NT2/D1 (cell line): ENCODE data around the gene RNF121.

Experiments used
- DNase-seq: peaks from one replicate; pipeline ENCODE4 v3.0.0-alpha.2; 2011; ENCODE audit warnings: low read depth, low spot score
- H3K27me3 ChIP-seq: 2 replicates; pipeline ENCODE4 v1.6.0; 2011; ENCODE audit warnings: mild to moderate bottlenecking; ENCODE audit not compliant: insufficient read length, insufficient read depth
- H3K36me3 ChIP-seq: 2 replicates; pipeline ENCODE4 v1.6.1; 2011; ENCODE audit warnings: mild to moderate bottlenecking, low read length, mixed read lengths; ENCODE audit not compliant: insufficient read depth, insufficient read length
- H3K4me1 ChIP-seq: 2 replicates; pipeline ENCODE4 v1.5.1; 2011; ENCODE audit not compliant: insufficient read depth, insufficient read length
- H3K4me3 ChIP-seq: 2 replicates; pipeline ENCODE4 v1.5.1; 2011; ENCODE audit warnings: low read depth; ENCODE audit not compliant: insufficient read length
- H3K9ac ChIP-seq: 2 replicates; pipeline ENCODE4 v1.6.0; 2011; ENCODE audit warnings: low read depth; ENCODE audit not compliant: insufficient read length
- H3K9me3 ChIP-seq: 2 replicates; pipeline ENCODE4 v1.5.1; 2011; ENCODE audit warnings: mild to moderate bottlenecking, low read length; ENCODE audit not compliant: insufficient read depth
- SUZ12 ChIP-seq: IDR thresholded peaks from 2 replicates; pipeline ENCODE4 v1.6.1; 2011; ENCODE audit not compliant: insufficient read length, insufficient read depth; ENCODE audit errors: extremely low read depth
- YY1 ChIP-seq: IDR thresholded peaks from 2 replicates; pipeline ENCODE4 v1.6.1; 2011; ENCODE audit not compliant: insufficient read length, insufficient read depth
- ZNF274 ChIP-seq: IDR thresholded peaks from 2 replicates; pipeline ENCODE4 v1.6.1; 2011; ENCODE audit warnings: mild to moderate bottlenecking, low read depth, low read length

RNF121 gene

GRCh38 chr11:72037554-72038311 lies 108.9 kb downstream of the RNF121 start:
- Histone ChIP-seq H3K4me1 (peaks cover 20% of the 10 kb centered on the region), H3K9ac (peak overlapping the region; percentile 8), H3K9me3 (no peaks in the 10 kb centered on the region), H3K27me3 (no peaks in the 10 kb centered on the region), H3K36me3 (peaks cover 21% of the 10 kb centered on the region), H3K4me3 (no peak overlapping the region)
- no peak for TF ChIP-seq SUZ12
- no peak for TF ChIP-seq ZNF274
- TF ChIP-seq YY1: no peak
- no peak for DNase-seq

GRCh38 chr11:72038491-72038890 lies 109.6 kb downstream of the RNF121 start:
- H3K4me3 ChIP-seq: no peak overlapping the region
- no peaks in the 10 kb centered on the region for H3K27me3 ChIP-seq
- no peak for TF ChIP-seq ZNF274
- peaks cover 20% of the 10 kb centered on the region for H3K4me1 ChIP-seq
- H3K36me3 ChIP-seq: peaks cover 17% of the 10 kb centered on the region
- no peak for DNase-seq
- H3K9ac ChIP-seq: peak overlapping the region; percentile 8
- no peaks in the 10 kb centered on the region for H3K9me3 ChIP-seq

DNA sequence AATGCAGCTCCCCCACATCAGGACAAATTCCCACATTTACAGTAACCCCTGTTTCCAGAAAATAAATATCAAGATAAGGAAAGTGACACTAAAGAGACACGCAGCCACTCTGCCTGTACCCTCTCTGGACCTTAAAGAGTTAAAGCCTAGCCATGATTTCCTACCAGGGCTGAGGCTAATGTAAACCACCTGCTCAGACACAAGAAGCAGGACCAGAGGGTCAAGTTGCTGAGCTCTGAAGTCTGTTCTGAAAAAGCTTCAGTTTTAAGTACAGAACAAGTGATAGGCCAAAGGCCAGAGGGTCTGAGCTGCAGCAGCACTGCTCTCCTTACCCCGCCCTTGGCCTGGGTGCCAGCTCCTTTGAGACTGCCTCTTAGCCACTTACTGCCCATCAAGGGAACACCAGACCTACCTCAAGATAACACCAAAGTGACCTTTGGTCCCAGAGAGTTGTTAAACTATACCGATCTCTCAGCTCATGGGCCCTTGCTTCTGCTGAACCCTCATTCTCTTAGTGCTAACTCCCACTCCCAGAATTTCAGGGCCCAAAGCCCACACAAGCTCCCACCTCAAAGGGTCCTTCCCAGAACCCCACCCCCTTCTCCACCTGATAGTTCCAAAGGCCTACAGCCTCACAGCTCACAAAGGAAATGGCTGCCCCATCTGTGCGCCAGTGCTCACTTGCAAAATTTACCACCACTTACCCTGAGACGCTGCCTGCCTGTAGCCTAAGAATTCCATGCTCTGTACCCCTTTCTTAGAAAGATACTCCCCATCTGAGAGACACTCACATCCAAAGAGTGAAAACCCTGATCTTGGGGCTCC lies 110.4 kb downstream of the RNF121 start:
- Histone ChIP-seq H3K9ac (peak overlapping the region; percentile 83), H3K36me3 (peaks cover 13% of the 10 kb centered on the region), H3K27me3 (no peaks in the 10 kb centered on the region), H3K9me3 (no peaks in the 10 kb centered on the region), H3K4me1 (peaks cover 20% of the 10 kb centered on the region), H3K4me3 (no peak overlapping the region)
- DNase-seq: no peak
- TF ChIP-seq ZNF274 (no peak), YY1 (no peak), SUZ12 (no peak)

DNA sequence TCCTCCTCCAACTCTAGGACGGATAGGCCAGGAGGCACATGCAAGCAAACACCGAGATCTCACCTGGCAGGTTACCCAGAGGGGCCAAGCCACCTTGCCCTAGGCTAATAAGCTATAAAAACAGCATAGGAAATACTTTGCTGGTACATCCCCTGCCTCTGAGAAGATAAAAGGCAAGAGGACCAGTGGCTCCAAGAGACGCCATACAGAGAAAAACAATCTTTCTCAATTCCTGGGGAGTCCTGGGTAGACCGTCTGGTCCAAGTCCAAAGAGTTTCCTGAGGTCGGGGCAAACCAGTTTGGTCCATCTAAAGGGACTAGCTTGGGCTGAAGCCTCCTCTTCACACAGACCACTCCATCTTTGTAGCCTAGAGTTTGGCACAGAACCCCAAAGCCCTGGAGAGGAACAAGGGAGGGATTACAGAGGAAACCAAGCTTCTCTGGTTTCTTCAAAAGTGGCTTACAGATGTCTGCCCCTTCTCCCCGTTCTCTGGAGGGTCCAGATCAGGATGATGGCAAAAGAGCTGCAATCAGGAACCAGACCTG lies 111.1 kb downstream of the RNF121 start:
- H3K4me3 ChIP-seq: peak overlapping the region; percentile 37
- peaks cover 20% of the 10 kb centered on the region for H3K4me1 ChIP-seq
- TF ChIP-seq YY1 (no peak), SUZ12 (no peak), ZNF274 (no peak)
- H3K9ac ChIP-seq: peak overlapping the region; percentile 83
- no peaks in the 10 kb centered on the region for H3K27me3 ChIP-seq
- H3K36me3 ChIP-seq: peaks cover 15% of the 10 kb centered on the region
- no peak for DNase-seq
- H3K9me3 ChIP-seq: no peaks in the 10 kb centered on the region

DNA sequence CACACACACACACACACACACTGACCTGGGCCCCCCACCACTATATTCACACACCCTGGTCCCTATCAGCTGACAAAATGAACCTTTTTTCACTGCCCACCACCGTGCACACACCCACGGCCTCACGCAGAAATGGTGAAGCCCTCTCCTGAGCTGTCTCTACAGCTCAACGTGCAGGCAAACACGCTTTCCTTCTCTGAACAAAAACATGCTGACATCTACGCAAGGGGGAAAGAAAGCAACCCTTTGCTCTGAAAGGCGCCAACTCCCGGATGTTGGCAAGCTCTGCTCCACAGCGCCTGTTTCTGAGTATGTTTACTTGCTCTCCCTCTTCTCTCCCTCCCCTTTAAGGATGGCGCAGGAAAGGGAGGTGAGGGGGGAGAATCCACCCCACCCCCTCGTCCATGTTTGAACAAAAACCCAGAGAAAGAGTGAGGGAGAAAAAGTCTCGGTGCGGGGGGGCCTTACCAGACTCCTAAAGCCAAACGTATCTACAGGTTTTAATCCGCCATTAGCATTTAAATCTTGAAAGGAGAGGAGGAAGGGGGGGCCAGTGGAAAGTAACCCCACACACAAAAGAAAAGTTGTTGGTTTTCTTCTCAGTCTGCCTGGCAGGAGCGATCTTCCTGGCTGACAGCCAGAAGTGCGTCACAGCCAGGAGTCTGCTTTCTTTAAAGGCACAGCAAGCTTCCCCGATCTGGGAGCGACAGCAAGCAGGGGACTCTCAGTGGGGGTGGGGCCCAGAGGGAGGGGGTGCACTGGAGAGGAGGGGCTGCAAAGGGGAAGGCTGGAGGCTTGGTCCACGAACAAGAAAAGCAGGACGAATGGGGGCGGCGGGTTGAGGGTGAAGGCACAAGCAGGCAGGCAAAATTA lies 111.9 kb downstream of the RNF121 start:
- peak; percentile 86 for DNase-seq
- Histone ChIP-seq H3K9ac (peak overlapping the region; percentile 83), H3K36me3 (peaks cover 14% of the 10 kb centered on the region), H3K4me1 (peaks cover 21% of the 10 kb centered on the region), H3K27me3 (no peaks in the 10 kb centered on the region), H3K9me3 (no peaks in the 10 kb centered on the region), H3K4me3 (peak overlapping the region; percentile 48)
- no peak for TF ChIP-seq YY1
- no peak for TF ChIP-seq ZNF274
- TF ChIP-seq SUZ12: no peak

GRCh38 chr11:72041364-72042063 lies 112.7 kb downstream of the RNF121 start:
- Histone ChIP-seq H3K9me3 (no peaks in the 10 kb centered on the region), H3K27me3 (no peaks in the 10 kb centered on the region), H3K36me3 (peaks cover 8% of the 10 kb centered on the region), H3K4me3 (peak overlapping the region; percentile 48), H3K4me1 (peaks cover 24% of the 10 kb centered on the region), H3K9ac (peak overlapping the region; percentile 73)
- no peak for DNase-seq
- TF ChIP-seq ZNF274 (no peak), YY1 (no peak)
